ENCODE data around the gene C2orf49.

GRCh38 chr2:105329197-105329554, 8.2 kb upstream of the C2orf49 start:
- no peak for TF ChIP-seq EZH2 (IDR thresholded peaks at IDR 0.05; ENCODE audit: borderline replicate concordance)
- TF ChIP-seq, protein P1, sequence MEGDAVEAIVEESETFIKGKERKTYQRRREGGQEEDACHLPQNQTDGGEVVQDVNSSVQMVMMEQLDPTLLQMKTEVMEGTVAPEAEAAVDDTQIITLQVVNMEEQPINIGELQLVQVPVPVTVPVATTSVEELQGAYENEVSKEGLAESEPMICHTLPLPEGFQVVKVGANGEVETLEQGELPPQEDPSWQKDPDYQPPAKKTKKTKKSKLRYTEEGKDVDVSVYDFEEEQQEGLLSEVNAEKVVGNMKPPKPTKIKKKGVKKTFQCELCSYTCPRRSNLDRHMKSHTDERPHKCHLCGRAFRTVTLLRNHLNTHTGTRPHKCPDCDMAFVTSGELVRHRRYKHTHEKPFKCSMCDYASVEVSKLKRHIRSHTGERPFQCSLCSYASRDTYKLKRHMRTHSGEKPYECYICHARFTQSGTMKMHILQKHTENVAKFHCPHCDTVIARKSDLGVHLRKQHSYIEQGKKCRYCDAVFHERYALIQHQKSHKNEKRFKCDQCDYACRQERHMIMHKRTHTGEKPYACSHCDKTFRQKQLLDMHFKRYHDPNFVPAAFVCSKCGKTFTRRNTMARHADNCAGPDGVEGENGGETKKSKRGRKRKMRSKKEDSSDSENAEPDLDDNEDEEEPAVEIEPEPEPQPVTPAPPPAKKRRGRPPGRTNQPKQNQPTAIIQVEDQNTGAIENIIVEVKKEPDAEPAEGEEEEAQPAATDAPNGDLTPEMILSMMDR (IDR thresholded peaks at IDR 0.05; ENCODE audit: poor library complexity): no peak

All from hepatocyte (in vitro differentiated cells).